ENCODE results near the gene KIRREL1.

The KIRREL1 gene

DNA sequence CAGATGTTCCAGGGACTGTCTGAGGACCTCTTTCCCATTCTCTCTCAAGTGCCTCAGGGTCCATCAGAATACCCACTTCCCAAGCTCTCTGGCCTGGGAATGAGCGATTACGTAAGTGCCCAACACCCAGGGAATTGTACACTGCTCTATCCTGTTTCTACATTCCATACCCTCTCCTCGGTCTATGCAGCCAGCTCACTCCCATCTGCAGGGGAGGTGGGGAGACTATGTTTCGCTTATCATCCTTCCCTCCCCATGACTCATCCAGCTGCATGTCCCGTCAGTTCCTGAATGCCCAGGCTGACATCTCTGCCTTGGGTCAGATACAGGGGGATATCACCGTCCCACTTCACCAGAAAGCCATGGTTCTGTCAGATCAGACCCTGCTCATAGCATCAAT is 152.7 kb downstream of the KIRREL1 start:
- no peak for DNase-seq (ENCODE audit: low read depth in 1 of 2, low spot score in 1 of 2)
- in situ Hi-C loops (cut with HindIII; ENCODE audit: low pct_unique_long_range_greater_than_20kb, low sequenced_read_pairs): no loop called here
- no peak for TF ChIP-seq JUND (IDR thresholded peaks at IDR 0.05; ENCODE audit: low read depth)

DNA sequence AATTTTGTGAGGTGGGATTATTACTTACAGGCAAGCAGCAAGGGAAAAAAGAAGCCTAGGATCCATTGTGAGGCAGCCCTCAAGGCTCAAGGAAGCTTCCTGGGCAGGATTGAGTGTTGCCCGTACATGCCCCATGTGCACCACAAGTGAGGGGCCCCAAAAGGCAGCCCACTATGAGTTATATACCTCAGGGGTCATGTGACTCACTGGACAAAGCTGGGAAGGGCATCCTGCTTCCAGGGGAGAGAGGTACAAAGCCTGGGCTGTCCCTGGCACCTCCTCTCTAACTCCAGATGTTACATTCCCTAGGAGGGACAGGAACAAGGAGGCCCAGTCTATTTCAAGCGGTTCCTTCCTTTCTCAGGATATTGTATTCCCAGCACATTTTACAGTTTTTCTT is 153.3 kb downstream of the KIRREL1 start:
- DNase-seq (ENCODE audit: low read depth in 1 of 2, low spot score in 1 of 2): no peak
- in situ Hi-C loops (cut with HindIII; ENCODE audit: low pct_unique_long_range_greater_than_20kb, low sequenced_read_pairs): no loop called here

DNA sequence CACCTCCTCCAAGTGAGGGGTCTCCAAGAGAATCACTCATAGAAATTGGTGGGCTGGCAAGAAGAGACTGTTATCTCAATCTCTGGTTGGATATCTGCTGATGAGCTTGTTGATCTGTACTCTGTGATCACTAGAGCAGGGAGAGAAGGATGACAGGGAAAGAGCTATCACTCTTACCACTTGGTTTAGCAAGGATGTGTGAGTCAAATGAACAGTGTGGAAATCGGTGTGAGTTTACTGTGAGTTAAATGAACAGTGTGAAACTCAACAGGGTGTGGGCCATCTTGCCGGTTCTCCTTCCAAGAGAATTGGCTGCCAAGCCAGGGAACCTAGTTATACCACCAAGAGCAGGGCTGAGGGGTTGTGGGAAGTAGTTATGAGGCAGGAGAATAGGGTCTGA is 154.0 kb downstream of the KIRREL1 start:
- DNase-seq (ENCODE audit: low read depth in 1 of 2, low spot score in 1 of 2): no peak
- TF ChIP-seq JUND (IDR thresholded peaks at IDR 0.05; ENCODE audit: low read depth): no peak
- in situ Hi-C loops (cut with HindIII; ENCODE audit: low pct_unique_long_range_greater_than_20kb, low sequenced_read_pairs): no loop called here

More for the DNA sequence above, 153.3 kb downstream of the KIRREL1 start:
- TF ChIP-seq JUND (IDR thresholded peaks at IDR 0.05; ENCODE audit: low read depth): no peak

DNA sequence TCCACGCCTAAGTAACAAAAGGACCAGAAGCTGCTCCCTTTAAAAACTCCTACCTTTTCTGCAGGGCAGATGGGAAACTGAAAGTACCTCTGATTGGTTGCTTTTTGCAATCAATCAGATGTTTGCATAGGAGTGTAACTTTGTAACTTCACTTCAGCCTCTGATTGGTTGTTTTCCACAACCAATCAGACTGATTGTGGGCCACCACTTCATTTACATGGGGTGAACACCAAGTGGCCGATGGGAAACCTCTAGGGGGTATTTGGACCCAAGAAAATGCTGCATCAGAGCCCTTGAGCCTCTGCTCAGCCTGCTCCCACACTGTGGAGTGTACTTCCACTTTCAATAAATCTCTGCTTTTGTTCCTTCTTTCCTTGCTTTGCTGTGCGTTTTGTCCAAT is 154.4 kb downstream of the KIRREL1 start:
- peak in 1 of 2 experiments; percentile 30 for DNase-seq (ENCODE audit: low read depth in 1 of 2, low spot score in 1 of 2)
- no peak for TF ChIP-seq JUND (IDR thresholded peaks at IDR 0.05; ENCODE audit: low read depth)
- in situ Hi-C loops (cut with HindIII; ENCODE audit: low pct_unique_long_range_greater_than_20kb, low sequenced_read_pairs): no loop called here

DNA sequence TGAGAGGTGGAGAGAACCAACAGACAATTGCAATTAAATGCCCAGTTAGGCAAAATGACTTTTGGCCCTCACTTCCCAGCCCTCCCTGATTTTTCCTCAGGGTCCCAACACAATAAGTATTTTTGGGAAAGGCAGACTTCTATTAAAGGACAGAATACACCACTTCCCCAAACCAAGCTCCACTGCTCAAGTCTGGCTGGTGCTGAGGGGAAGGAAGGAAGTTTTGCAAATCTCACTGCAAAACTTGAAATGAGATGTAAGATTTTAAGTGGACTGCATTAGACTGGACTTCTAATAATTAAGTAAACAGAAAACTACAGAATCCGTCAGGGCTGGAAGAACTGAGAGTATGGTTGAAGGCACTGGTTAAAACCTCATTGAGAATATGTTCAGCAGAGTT is 155.0 kb downstream of the KIRREL1 start:
- in situ Hi-C loops (cut with HindIII; ENCODE audit: low pct_unique_long_range_greater_than_20kb, low sequenced_read_pairs): no loop called here
- DNase-seq (ENCODE audit: low read depth in 1 of 2, low spot score in 1 of 2): no peak
- no peak for TF ChIP-seq JUND (IDR thresholded peaks at IDR 0.05; ENCODE audit: low read depth)

DNA sequence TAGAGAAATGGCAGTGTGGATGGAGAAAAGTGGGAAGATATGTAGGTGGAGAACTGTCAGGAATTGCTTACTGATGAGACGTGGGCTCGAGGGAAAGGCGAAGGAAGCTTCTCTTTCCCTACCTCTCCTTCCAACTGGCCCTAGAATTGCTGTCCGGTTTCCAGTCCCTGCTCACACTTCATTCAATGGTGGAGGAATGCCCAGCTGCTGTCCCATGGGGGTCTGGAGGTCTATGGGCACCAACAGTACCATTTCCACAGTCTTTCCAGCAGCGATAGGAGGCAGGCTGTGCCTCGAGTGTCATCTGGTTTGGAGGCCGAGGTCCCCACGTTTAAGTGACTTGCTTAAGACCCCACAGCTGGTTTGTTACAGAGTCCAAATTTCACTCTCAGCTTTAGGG is 155.7 kb downstream of the KIRREL1 start:
- in situ Hi-C loops (cut with HindIII; ENCODE audit: low pct_unique_long_range_greater_than_20kb, low sequenced_read_pairs): no loop called here
- no peak for TF ChIP-seq JUND (IDR thresholded peaks at IDR 0.05; ENCODE audit: low read depth)
- no peak for DNase-seq (ENCODE audit: low read depth in 1 of 2, low spot score in 1 of 2)

Measured in T47D (cell line).